ENCODE results near the gene OTUB2. TPM values are rescaled to one million over a fixed set of nuclear protein-coding genes. Genes with fewer than 3 reads are reported as not detected.

Gene OTUB2
- total RNA-seq, 4 donors from 2014 or later = 0.45 to 1.2 (median 0.54) TPM; not detected in 1

DNA sequence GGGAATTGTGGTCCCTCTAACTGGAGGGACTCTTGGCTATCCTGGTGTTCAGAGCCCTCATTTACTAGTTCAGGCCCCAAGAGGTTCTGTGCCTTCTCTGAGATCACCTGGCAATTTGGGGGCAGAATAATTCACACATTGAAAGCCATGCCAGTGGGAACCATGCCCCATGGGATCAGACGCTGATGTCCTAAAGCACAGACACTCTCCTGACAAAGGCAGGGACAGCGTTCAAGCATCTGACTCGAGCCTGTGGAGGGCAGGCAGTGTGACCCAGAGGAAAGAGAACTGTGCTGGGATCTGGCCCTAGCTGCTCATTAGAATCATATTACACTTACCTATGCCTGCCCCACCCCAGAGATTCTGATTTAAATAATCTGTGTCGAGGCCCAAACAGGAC lies 47.4 kb upstream of the OTUB2 start:
- no peaks in the 10 kb centered on the region for H3K27me3 ChIP-seq
- WGBS, 2 donors = 74 to 85% methylated on average over 4 of the region's 4 CpGs
- intact Hi-C loops (cut with DNase I) = no loop called here

DNA sequence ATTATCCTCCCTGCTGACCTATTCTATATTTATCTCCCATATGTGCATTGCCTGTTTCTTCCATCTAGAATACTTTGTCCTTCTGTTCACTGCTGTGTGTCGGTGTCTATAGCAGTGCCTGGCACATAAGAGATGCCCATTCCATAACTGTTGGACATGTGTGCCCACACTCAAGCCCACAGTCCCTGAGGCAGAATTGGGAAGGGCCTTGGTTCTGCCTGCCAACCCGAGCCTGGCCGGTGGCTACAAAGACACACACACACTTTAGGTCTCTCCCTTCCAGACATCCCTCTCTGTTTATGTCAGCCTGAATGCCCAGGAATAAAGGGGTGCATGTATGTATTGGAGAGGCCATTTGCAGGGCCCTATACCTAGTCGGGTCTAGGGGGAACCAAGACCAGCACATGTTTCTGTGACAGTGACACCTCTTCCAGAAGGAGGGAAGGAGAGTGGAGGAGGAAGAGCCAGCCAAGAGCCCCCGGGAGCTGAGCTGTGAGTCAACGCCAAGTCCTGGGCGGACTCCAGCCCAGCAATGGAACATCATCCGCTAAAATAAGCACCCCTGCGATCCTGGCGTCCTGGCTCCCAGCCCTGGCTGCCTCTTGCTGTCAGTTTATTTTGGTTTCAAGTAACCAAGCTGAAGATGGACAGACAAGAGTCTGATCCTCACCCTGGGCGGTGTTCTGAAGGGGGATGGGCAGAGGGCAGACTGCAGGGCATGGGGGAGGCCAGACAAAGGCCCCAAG lies 45.5 kb upstream of the OTUB2 start:
- intact Hi-C loops (cut with DNase I) = no loop called here
- Histone ChIP-seq H3K4me1 (no peaks in the 10 kb centered on the region), H3K36me3 (no peaks in the 10 kb centered on the region), H3K27ac (no peak overlapping the region), H3K4me3 (replicated peaks in 1 of 3) (no peak overlapping the region), H3K27me3 (no peaks in the 10 kb centered on the region), H3K9me3 (no peaks in the 10 kb centered on the region)
- TF ChIP-seq POLR2A (IDR thresholded peaks at IDR 0.05) = no peak
- TF ChIP-seq, protein P1, sequence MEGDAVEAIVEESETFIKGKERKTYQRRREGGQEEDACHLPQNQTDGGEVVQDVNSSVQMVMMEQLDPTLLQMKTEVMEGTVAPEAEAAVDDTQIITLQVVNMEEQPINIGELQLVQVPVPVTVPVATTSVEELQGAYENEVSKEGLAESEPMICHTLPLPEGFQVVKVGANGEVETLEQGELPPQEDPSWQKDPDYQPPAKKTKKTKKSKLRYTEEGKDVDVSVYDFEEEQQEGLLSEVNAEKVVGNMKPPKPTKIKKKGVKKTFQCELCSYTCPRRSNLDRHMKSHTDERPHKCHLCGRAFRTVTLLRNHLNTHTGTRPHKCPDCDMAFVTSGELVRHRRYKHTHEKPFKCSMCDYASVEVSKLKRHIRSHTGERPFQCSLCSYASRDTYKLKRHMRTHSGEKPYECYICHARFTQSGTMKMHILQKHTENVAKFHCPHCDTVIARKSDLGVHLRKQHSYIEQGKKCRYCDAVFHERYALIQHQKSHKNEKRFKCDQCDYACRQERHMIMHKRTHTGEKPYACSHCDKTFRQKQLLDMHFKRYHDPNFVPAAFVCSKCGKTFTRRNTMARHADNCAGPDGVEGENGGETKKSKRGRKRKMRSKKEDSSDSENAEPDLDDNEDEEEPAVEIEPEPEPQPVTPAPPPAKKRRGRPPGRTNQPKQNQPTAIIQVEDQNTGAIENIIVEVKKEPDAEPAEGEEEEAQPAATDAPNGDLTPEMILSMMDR (IDR thresholded peaks at IDR 0.05) = no peak
- 59 to 66% methylated on average over 11 of the region's 11 CpGs for whole genome bisulfite sequencing, 2 donors
- no peak for DNase-seq

More for the DNA sequence above, 47.4 kb upstream of the OTUB2 start:
- DNase-seq = no peak
- Histone ChIP-seq H3K27ac (no peak overlapping the region), H3K4me1 (no peaks in the 10 kb centered on the region), H3K36me3 (no peaks in the 10 kb centered on the region), H3K4me3 (replicated peaks in 1 of 3) (no peak overlapping the region), H3K9me3 (no peaks in the 10 kb centered on the region)
- TF ChIP-seq, protein P1 (IDR thresholded peaks at IDR 0.05) = no peak
- TF ChIP-seq POLR2A (IDR thresholded peaks at IDR 0.05) = no peak

DNA sequence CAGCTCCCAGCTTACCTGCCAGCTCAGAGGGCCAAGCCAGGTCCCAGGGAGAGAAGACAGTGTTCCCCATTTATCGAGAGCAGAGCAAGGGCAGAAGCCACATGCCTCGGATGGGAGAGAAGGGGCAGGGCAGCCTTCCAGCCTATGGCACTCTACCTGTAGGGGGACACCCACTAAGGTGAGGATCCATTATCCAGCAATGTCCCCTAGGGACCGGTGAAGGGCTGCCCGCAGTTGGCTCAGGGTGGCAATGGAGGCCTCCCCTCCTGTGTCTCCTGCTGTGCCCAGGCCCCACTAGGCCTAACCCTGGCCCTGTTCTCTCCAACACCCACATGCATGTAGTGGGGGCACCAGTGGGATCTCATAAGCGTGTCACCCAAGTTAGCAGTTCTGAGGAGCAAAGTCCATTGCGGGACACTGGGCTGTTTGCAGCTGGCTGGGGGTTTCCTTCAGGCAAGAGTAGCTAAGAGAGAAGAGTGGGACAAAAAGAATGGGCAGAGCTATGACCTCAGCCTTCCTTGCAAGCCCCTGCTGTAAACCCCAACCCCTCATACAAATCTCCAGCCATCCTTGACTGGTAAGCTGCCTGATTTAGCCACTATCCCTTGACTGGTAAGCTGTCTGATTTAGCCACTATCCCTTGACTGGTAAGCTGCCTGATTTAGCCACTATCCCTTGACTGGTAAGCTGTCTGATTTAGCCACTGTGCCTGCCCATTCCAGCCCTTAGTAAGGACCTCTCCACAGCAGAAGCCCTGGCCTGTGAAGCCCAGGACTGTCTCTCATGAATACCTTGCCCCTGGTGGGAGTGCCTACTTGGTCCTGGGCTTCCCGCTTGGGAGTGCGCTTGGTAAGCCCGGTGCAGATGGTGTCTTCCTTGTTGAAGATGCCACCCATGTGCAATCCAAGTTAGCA lies 44.6 kb upstream of the OTUB2 start:
- H3K36me3 ChIP-seq = no peaks in the 10 kb centered on the region
- DNase-seq = no peak
- intact Hi-C loops (cut with DNase I) = no loop called here
- no peaks in the 10 kb centered on the region for H3K4me1 ChIP-seq
- WGBS, 2 donors = 98 to 100% methylated on average over 5 to 9 of the region's 9 CpGs
- no peak overlapping the region for H3K4me3 ChIP-seq (replicated peaks in 1 of 3)
- no peak overlapping the region for H3K27ac ChIP-seq
- no peak for TF ChIP-seq POLR2A (IDR thresholded peaks at IDR 0.05)
- TF ChIP-seq, protein P1 (IDR thresholded peaks at IDR 0.05) = no peak
- no peaks in the 10 kb centered on the region for H3K9me3 ChIP-seq
- H3K27me3 ChIP-seq = no peaks in the 10 kb centered on the region

DNA sequence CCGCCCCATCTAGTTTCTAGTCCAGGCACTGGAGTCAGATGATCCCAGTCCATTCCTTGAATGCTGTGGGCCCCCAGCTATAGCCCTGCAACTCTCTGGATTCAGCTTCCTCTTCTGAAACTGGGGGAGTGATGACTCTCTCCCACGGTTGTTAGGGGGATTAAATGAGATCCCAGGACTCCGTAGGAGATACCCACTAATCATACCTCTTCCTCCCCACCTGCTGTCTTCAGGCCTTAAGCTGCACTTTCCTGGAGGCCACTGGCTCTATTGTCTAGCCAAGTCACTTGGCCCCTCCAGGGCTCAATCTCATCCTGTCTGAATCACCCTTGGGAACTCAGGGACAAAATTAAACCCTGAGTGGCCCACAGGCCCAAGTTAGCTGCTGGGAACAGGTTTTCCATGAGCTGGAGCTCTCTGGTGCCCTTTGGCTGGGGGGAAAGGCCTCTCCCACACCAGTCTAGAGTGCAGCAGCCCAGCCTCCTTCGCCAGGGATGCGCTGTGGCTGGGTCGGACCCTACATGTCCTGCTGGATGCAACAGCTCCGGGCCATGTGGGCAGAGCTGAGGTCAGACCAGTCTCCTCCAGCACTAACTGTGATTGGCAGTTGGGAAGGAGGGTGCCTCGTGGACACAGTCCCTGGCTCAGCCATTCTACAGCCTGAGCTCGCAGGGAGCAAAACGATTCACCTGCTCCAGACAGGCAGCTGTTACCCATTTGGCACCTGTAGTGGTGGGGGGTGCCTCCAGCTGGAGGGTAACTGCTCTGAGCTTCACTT lies 43.7 kb upstream of the OTUB2 start:
- Histone ChIP-seq H3K27ac (no peak overlapping the region), H3K36me3 (no peaks in the 10 kb centered on the region), H3K4me1 (peaks cover 0 to 7% of the 10 kb centered on the region in 2 donors), H3K9me3 (no peaks in the 10 kb centered on the region), H3K27me3 (no peaks in the 10 kb centered on the region), H3K4me3 (replicated peaks in 1 of 3) (no peak overlapping the region)
- intact Hi-C loops (cut with DNase I) = no loop called here
- WGBS, 2 donors = 85 to 90% methylated on average over 2 to 7 of the region's 10 CpGs
- TF ChIP-seq POLR2A (IDR thresholded peaks at IDR 0.05) = no peak
- TF ChIP-seq, protein P1 (IDR thresholded peaks at IDR 0.05) = no peak
- DNase-seq = no peak
